Progenitor cell of endocrine pancreas (in vitro differentiated cells): Measurements from ENCODE around the gene C19orf12. TPM values are rescaled to one million over a fixed set of nuclear protein-coding genes. Genes with fewer than 3 reads are reported as not detected.

ENCODE experiments used
- DNase-seq: peaks from one replicate; pipeline ENCODE4 v3.0.0; 2021; ENCODE audit warnings: low spot score; ENCODE audit not compliant: unreplicated experiment
- H3K27ac Mint-ChIP-seq: 2 replicates; pipeline ENCODE4 v1.8.0; 2021; ENCODE audit warnings: mild to moderate bottlenecking, moderate library complexity, mixed read lengths
- H3K27me3 Mint-ChIP-seq: 2 replicates; pipeline ENCODE4 v1.8.0; 2021; ENCODE audit warnings: mixed read lengths
- H3K36me3 Mint-ChIP-seq: 2 replicates; pipeline ENCODE4 v1.8.0; 2022; ENCODE audit warnings: mixed read lengths; ENCODE audit not compliant: insufficient read depth
- H3K4me1 Mint-ChIP-seq: 2 replicates; pipeline ENCODE4 v1.8.0; 2021; ENCODE audit warnings: low read depth, mixed read lengths
- H3K4me3 Mint-ChIP-seq: 2 replicates; pipeline ENCODE4 v1.8.0; 2021; ENCODE audit warnings: low read depth, mild to moderate bottlenecking, moderate library complexity, mixed read lengths
- H3K9me3 Mint-ChIP-seq: 2 replicates; pipeline ENCODE4 v1.8.0; 2021; ENCODE audit warnings: low read depth, mixed read lengths
- CTCF ChIP-seq: fragments of 200-600 bp; sonication (generic); IDR thresholded peaks from one replicate; pipeline ENCODE4 v1.5.0; 2021; ENCODE audit warnings: antibody characterized with exemption, mild to moderate bottlenecking; ENCODE audit not compliant: unreplicated experiment
- total RNA-seq: library from RNA; stranded (reverse); gene quantifications from 2 replicates; pipeline ENCODE4 v1.2.1, GENCODE V29; 2021

Gene C19orf12
- total RNA-seq, 1 donor from 2014 or later = 37.6 TPM

GRCh38 chr19:29653398-29653797 lies 61.7 kb downstream of the C19orf12 start:
- no peak for DNase-seq
- Mint-ChIP-seq H3K27me3 (no peaks in the 10 kb centered on the region), H3K36me3 (no peaks in the 10 kb centered on the region), H3K4me1 (peaks cover 2% of the 10 kb centered on the region), H3K27ac (no peak overlapping the region), H3K9me3 (peaks cover 9% of the 10 kb centered on the region), H3K4me3 (no peak overlapping the region)
- TF ChIP-seq CTCF = no peak

GRCh38 chr19:29651622-29652394 lies 63.3 kb downstream of the C19orf12 start:
- Mint-ChIP-seq H3K27ac (no peak overlapping the region), H3K9me3 (peaks cover 9% of the 10 kb centered on the region), H3K36me3 (no peaks in the 10 kb centered on the region), H3K4me3 (no peak overlapping the region), H3K4me1 (peaks cover 2% of the 10 kb centered on the region), H3K27me3 (no peaks in the 10 kb centered on the region)
- DNase-seq = no peak
- no peak for TF ChIP-seq CTCF

GRCh38 chr19:29650772-29651387 lies 64.2 kb downstream of the C19orf12 start:
- Mint-ChIP-seq H3K4me3 (no peak overlapping the region), H3K9me3 (peaks cover 9% of the 10 kb centered on the region), H3K27ac (no peak overlapping the region), H3K27me3 (peaks cover 5% of the 10 kb centered on the region), H3K4me1 (peaks cover 2% of the 10 kb centered on the region), H3K36me3 (no peaks in the 10 kb centered on the region)
- no peak for DNase-seq
- TF ChIP-seq CTCF = no peak

Other genes starting within 250 kb of the C19orf12 start
- not detected in 2 replicates for gene VSTM2B, start 189.3 kb downstream of the C19orf12 start, total RNA-seq
- 52.6 and 52.7 TPM in 2 replicates for gene POP4, start 109.0 kb downstream of the C19orf12 start, total RNA-seq
- 7.9 and 9.6 TPM in 2 replicates for gene PLEKHF1, start 49.8 kb downstream of the C19orf12 start, total RNA-seq
- gene CCNE1, start 96.7 kb upstream of the C19orf12 start, total RNA-seq = 16.5 and 18.4 TPM in 2 replicates
- gene URI1, start 227.0 kb upstream of the C19orf12 start, total RNA-seq = 56.3 and 58.4 TPM in 2 replicates